A549 (cell line): ENCODE data around the gene GALNT5. TPM values are rescaled to one million over a fixed set of nuclear protein-coding genes. Genes with fewer than 3 reads are reported as not detected.

Experiments used
- ATAC-seq, 2 experiments: fragments of 200-7000 bp in 1 of 2; fragments of >200 bp in 1 of 2; cut with Nextera tagmentation in 1 of 2; cut with Tn5 transposase in 1 of 2; 3 replicates each; pipeline versions ENCODE4 v1.8.0 to v1.9.1; 2018 to 2020; ENCODE audit warnings: mild to moderate bottlenecking in 1 of 2, moderate library complexity in 1 of 2
- CTCF ChIA-PET: fragments of 300-600 bp; sonication (Branson Sonifier 250); formaldehyde crosslinking; extraction: SDS; loops from one replicate; lab custom pipeline; 2021; ENCODE audit warnings: antibody characterized with exemption, inconsistent platforms; lab: Yijun Ruan, JAX
- POLR2A ChIA-PET: fragments of 350-600 bp; formaldehyde crosslinking; extraction: SDS; loops from one replicate; lab custom pipeline; 2021; ENCODE audit warnings: antibody characterized with exemption, inconsistent platforms; lab: Yijun Ruan, JAX
- DNase-seq, 2 experiments: peaks; one replicate each; pipeline versions ENCODE4 v3.0.0 to v3.0.0-alpha.2; 2011 to 2016; ENCODE audit warnings: low read depth in 1 of 2, low spot score in 1 of 2
- FAIRE-seq: peaks from 2 replicates; lab custom pipeline; 2011; peaks lifted over from hg19 to GRCh38; lab: Jason Lieb, UNC
- H3K27ac ChIP-seq, 2 experiments: fragments of >200 bp; sonication (Bioruptor Twin); formaldehyde crosslinking; 3 replicates each; pipeline ENCODE4 v1.5.1; 2016 to 2017
- H3K4me1 ChIP-seq: fragments of >200 bp; sonication (Bioruptor Twin); formaldehyde crosslinking; 3 replicates; pipeline ENCODE4 v1.6.1; 2016
- H3K4me2 ChIP-seq: fragments of >200 bp; sonication (Bioruptor Twin); formaldehyde crosslinking; 3 replicates; pipeline ENCODE4 v1.6.1; 2016
- H3K4me3 ChIP-seq: fragments of >200 bp; sonication (Bioruptor Twin); formaldehyde crosslinking; 3 replicates; pipeline ENCODE4 v1.5.1; 2016
- H3K9me3 ChIP-seq: fragments of >200 bp; sonication (Bioruptor Twin); formaldehyde crosslinking; 3 replicates; pipeline ENCODE4 v1.6.1; 2016
- BCL3 ChIP-seq: fragments of >200 bp; sonication (Bioruptor Twin); formaldehyde crosslinking; IDR thresholded peaks from 3 replicates; pipeline ENCODE4 v1.6.1; 2016
- CBX2 ChIP-seq: fragments of 200-600 bp; sonication (generic); IDR thresholded peaks from 2 replicates; pipeline ENCODE4 v1.6.1; 2016; ENCODE audit warnings: low read depth, mild to moderate bottlenecking, borderline replicate concordance
- CBX8 ChIP-seq: fragments of 200-600 bp; sonication (generic); IDR thresholded peaks from 2 replicates; pipeline ENCODE4 v1.6.1; 2016
- CEBPB ChIP-seq, 2 experiments: fragments of >200 bp in 1 of 2; sonication (Bioruptor Twin) in 1 of 2; formaldehyde crosslinking in 1 of 2; IDR thresholded peaks; 2 replicates each; pipeline ENCODE4 v1.6.1; 2012 to 2016
- CHD2 ChIP-seq: fragments of 150-350 bp; IDR thresholded peaks from 2 replicates; pipeline ENCODE4 v1.6.1; 2014; ENCODE audit warnings: low read length; ENCODE audit not compliant: partially characterized antibody
- EHF ChIP-seq: fragments of 250-450 bp; sonication (Bioruptor Pico); IDR thresholded peaks from 2 replicates; pipeline ENCODE4 v1.5.0; 2020; ENCODE audit warnings: mild to moderate bottlenecking
- ELK1 ChIP-seq: fragments of 150-350 bp; IDR thresholded peaks from 2 replicates; pipeline ENCODE4 v1.6.1; 2014; ENCODE audit warnings: low read depth, mild to moderate bottlenecking, low read length
- FOSB ChIP-seq: fragments of 250-450 bp; sonication (Bioruptor Pico); IDR thresholded peaks from 2 replicates; pipeline ENCODE4 v1.5.0; 2020; ENCODE audit warnings: mild to moderate bottlenecking, moderate library complexity
- FOSL2 ChIP-seq, 2 experiments: fragments of 450-650 bp in 1 of 2; fragments of >200 bp in 1 of 2; sonication (Bioruptor Twin) in 1 of 2; formaldehyde crosslinking; IDR thresholded peaks; 2 replicates each; pipeline versions ENCODE4 v1.5.0 to v1.6.1; 2016 to 2020; ENCODE audit warnings: mild to moderate bottlenecking in 1 of 2, moderate library complexity in 1 of 2
- GATA3 ChIP-seq: IDR thresholded peaks from 2 replicates; pipeline ENCODE4 v1.6.1; 2012; ENCODE audit warnings: borderline replicate concordance
- HDAC2 ChIP-seq: fragments of 200-600 bp; sonication (generic); IDR thresholded peaks from 2 replicates; pipeline ENCODE4 v1.6.1; 2016
- HES2 ChIP-seq: fragments of >200 bp; sonication (Bioruptor Twin); formaldehyde crosslinking; IDR thresholded peaks from 2 replicates; pipeline ENCODE4 v1.6.1; 2016
- HEYL ChIP-seq: fragments of 250-450 bp; sonication (Bioruptor Pico); IDR thresholded peaks from 2 replicates; pipeline ENCODE4 v1.8.0; 2021; ENCODE audit warnings: mild to moderate bottlenecking, moderate library complexity
- HOXB5 ChIP-seq: fragments of 250-450 bp; sonication (Bioruptor Pico); IDR thresholded peaks from 2 replicates; pipeline ENCODE4 v1.5.0; 2020; ENCODE audit warnings: mild to moderate bottlenecking, moderate library complexity
- JUN ChIP-seq, 2 experiments: fragments of >200 bp; sonication (Bioruptor Twin); formaldehyde crosslinking; IDR thresholded peaks; 2 replicates in 1 of 2; 3 replicates in 1 of 2; pipeline ENCODE4 v1.6.1; 2016 to 2017
- JUNB ChIP-seq: fragments of >200 bp; sonication (Bioruptor Twin); formaldehyde crosslinking; IDR thresholded peaks from 2 replicates; pipeline ENCODE4 v1.6.1; 2016
- KDM5A ChIP-seq: fragments of 200-600 bp; sonication (generic); IDR thresholded peaks from 2 replicates; pipeline ENCODE4 v1.6.1; 2016; ENCODE audit warnings: antibody characterized with exemption, mild to moderate bottlenecking
- MAZ ChIP-seq: fragments of 150-350 bp; IDR thresholded peaks from 2 replicates; pipeline ENCODE4 v1.6.1; 2014; ENCODE audit warnings: antibody characterized with exemption, low read depth, low read length, borderline replicate concordance
- MYC ChIP-seq: IDR thresholded peaks from 2 replicates; pipeline ENCODE4 v1.6.1; 2012; ENCODE audit warnings: mild to moderate bottlenecking, inconsistent platforms, low read length, improper control_type of control experiment, borderline replicate concordance
- NFE2L2 ChIP-seq: fragments of 150-350 bp; conservative IDR thresholded peaks from 2 replicates; pipeline ENCODE4 v1.6.1; 2014; ENCODE audit warnings: low read length
- NR3C1 ChIP-seq: fragments of >200 bp; sonication (Bioruptor Twin); formaldehyde crosslinking; IDR thresholded peaks from 3 replicates; pipeline ENCODE4 v1.6.1; 2017
- PBX3 ChIP-seq: IDR thresholded peaks from 2 replicates; pipeline ENCODE4 v1.6.1; 2012
- PHF8 ChIP-seq: fragments of 200-600 bp; sonication (generic); IDR thresholded peaks from 2 replicates; pipeline ENCODE4 v1.6.1; 2016; ENCODE audit warnings: low read depth, mild to moderate bottlenecking, antibody characterized with exemption, moderate library complexity, borderline replicate concordance
- RAD21 ChIP-seq, 2 experiments: fragments of >200 bp in 1 of 2; sonication (Bioruptor Twin) in 1 of 2; formaldehyde crosslinking in 1 of 2; IDR thresholded peaks in 1 of 2; conservative IDR thresholded peaks in 1 of 2; 2 replicates in 1 of 2; 3 replicates in 1 of 2; pipeline ENCODE4 v1.6.1; 2012 to 2018; ENCODE audit warnings: inconsistent platforms in 1 of 2
- RFX5 ChIP-seq: fragments of 450-650 bp; IDR thresholded peaks from 2 replicates; pipeline ENCODE4 v1.7.1; 2014; ENCODE audit warnings: antibody characterized with exemption, mild to moderate bottlenecking, moderate library complexity
- SREBF2 ChIP-seq: fragments of 450-650 bp; IDR thresholded peaks from 2 replicates; pipeline ENCODE4 v1.6.1; 2014; ENCODE audit warnings: mild to moderate bottlenecking, moderate library complexity
- TP53 ChIP-seq: fragments of 250-450 bp; sonication (Bioruptor Pico); IDR thresholded peaks from 2 replicates; pipeline ENCODE4 v1.5.0; 2021; ENCODE audit warnings: mild to moderate bottlenecking, moderate library complexity
- USF2 ChIP-seq: fragments of 450-650 bp; IDR thresholded peaks from 2 replicates; pipeline ENCODE4 v1.6.1; 2014; ENCODE audit warnings: antibody characterized with exemption
- ZNF302 ChIP-seq: fragments of 250-450 bp; sonication (Bioruptor Pico); IDR thresholded peaks from 2 replicates; pipeline ENCODE4 v1.9.0; 2021; ENCODE audit warnings: inconsistent platforms, mild to moderate bottlenecking, moderate library complexity
- ZSCAN20 ChIP-seq: fragments of 250-450 bp; sonication (Bioruptor Pico); IDR thresholded peaks from 2 replicates; pipeline ENCODE4 v1.8.0; 2022; ENCODE audit warnings: mild to moderate bottlenecking, moderate library complexity
- WGBS: methylation state at CpG from one replicate; pipeline ENCODE4 v1.1.6; 2017; ENCODE audit errors: missing lambda C conversion rate; 5-methylcytosine and 5-hydroxymethylcytosine counted together
- polyA plus RNA-seq, 4 experiments: library from polyadenylated mRNA; depleted of rRNA in 3 of 4; stranded (reverse); fragments of >200 nt; fragmentation: RNase III in 1 of 4; extraction: RNeasy Plus Mini Kit Qiagen cat#74134 plus additional on column Dnase treatment in 1 of 4; gene quantifications; 2 replicates in 3 of 4; 3 replicates in 1 of 4; pipeline ENCODE4 v1.2.3, GENCODE V29; 2011 to 2017

Gene GALNT5
- polyA plus RNA-seq, 2 of the 4 experiments (the other 2 are of a cell fraction) = 2.9 to 3.0 TPM

- TF ChIP-seq JUNB (no peak), EHF (CRISPR knock-in tag) (no peak), PHF8 (no peak), CHD2 (no peak)
Observed at GRCh38 chr2:157315901-157316300, 58.4 kb downstream of the GALNT5 start (continued).

GRCh38 chr2:157318884-157319283, 61.4 kb downstream of the GALNT5 start:
- DNase-seq = no peak
- WGBS = 89% methylated on average over 2 of the region's 2 CpGs
- POLR2A ChIA-PET = no interaction called here
- no peak for FAIRE-seq
- Histone ChIP-seq H3K4me3 (no peak overlapping the region), H3K4me1 (no peaks in the 10 kb centered on the region), H3K9me3 (no peaks in the 10 kb centered on the region), H3K4me2 (no peak overlapping the region), H3K27ac (no peak overlapping the region)
- CTCF ChIA-PET = interaction anchor here (1.0 to 6.4 kb wide), 5 partner anchors 9 to 173 kb away, joined by 3 to 25 read pairs (median 3); no protein-coding TSS in a partner anchor
- ATAC-seq = no peak
- no peak for TF ChIP-seq SREBF2
- no peak for TF ChIP-seq USF2

GRCh38 chr2:157319795-157320194, 62.3 kb downstream of the GALNT5 start:
- no peak for ATAC-seq
- 56% methylated on average over 2 of the region's 2 CpGs for WGBS
- no peak for DNase-seq
- H3K4me1 ChIP-seq = no peaks in the 10 kb centered on the region
- H3K4me2 ChIP-seq = no peak overlapping the region
- FAIRE-seq = no peak
- H3K9me3 ChIP-seq = no peaks in the 10 kb centered on the region
- POLR2A ChIA-PET = no interaction called here
- no peak for TF ChIP-seq ZNF302 (CRISPR knock-in tag)
- no peak for TF ChIP-seq CBX2
- no peak for TF ChIP-seq CEBPB (IDR thresholded peaks at IDR 0.05)
- TF ChIP-seq FOSL2 (IDR thresholded peaks at IDR 0.05) = no peak
- TF ChIP-seq FOSL2 (CRISPR knock-in tag; IDR thresholded peaks at IDR 0.05) = no peak
- TF ChIP-seq RFX5 = no peak
- TF ChIP-seq RAD21 (conservative IDR thresholded peaks at IDR 0.05 in 1 of 2, IDR thresholded peaks at IDR 0.05 in 1 of 2) = no peak
- no peak for TF ChIP-seq CBX8
- no peak for TF ChIP-seq KDM5A
- no peak for TF ChIP-seq HEYL (CRISPR knock-in tag)
- no peak for TF ChIP-seq NFE2L2
- TF ChIP-seq HES2 = no peak
- no peak for TF ChIP-seq PHF8
- TF ChIP-seq BCL3 = no peak
- TF ChIP-seq MAZ = no peak
- no peak for TF ChIP-seq ZSCAN20 (CRISPR knock-in tag)
- TF ChIP-seq, all 56 proteins: peak for 0
- CTCF ChIA-PET = interaction anchor here (1.5 to 6.4 kb wide), 3 partner anchors 8 to 172 kb away, joined by 3 to 25 read pairs (median 6); no protein-coding TSS in a partner anchor
- H3K4me3 ChIP-seq = no peak overlapping the region
- H3K27ac ChIP-seq = no peak overlapping the region

- no peak for FAIRE-seq
- H3K4me2 ChIP-seq = no peak overlapping the region
- CTCF ChIA-PET = interaction anchor here (0.8 to 6.4 kb wide), 3 partner anchors 10 to 172 kb away, joined by 3 to 25 read pairs (median 3); no protein-coding TSS in a partner anchor
- no peak for TF ChIP-seq JUN (IDR thresholded peaks at IDR 0.05)
- no peak for TF ChIP-seq NFE2L2
- no peak for TF ChIP-seq ELK1
- no peak for TF ChIP-seq HDAC2
- TF ChIP-seq FOSB (CRISPR knock-in tag) = no peak
- TF ChIP-seq CBX8 = no peak
- no peak for TF ChIP-seq RAD21 (conservative IDR thresholded peaks at IDR 0.05 in 1 of 2, IDR thresholded peaks at IDR 0.05 in 1 of 2)
- TF ChIP-seq TP53 (CRISPR knock-in tag) = no peak
- TF ChIP-seq FOSL2 (IDR thresholded peaks at IDR 0.05) = no peak
- no peak for TF ChIP-seq FOSL2 (CRISPR knock-in tag; IDR thresholded peaks at IDR 0.05)
- TF ChIP-seq HOXB5 (CRISPR knock-in tag) = no peak
- no peak for TF ChIP-seq GATA3
- TF ChIP-seq NR3C1 = no peak
- no peak for TF ChIP-seq MYC
- no peak for TF ChIP-seq PBX3
- TF ChIP-seq, all 56 proteins: peak for 0
- POLR2A ChIA-PET = no interaction called here
- Histone ChIP-seq H3K4me3 (no peak overlapping the region), H3K4me1 (no peaks in the 10 kb centered on the region), H3K9me3 (no peaks in the 10 kb centered on the region), H3K27ac (no peak overlapping the region)
- DNase-seq = no peak
- no peak for ATAC-seq
Observed at GRCh38 chr2:157320409-157320808, 62.9 kb downstream of the GALNT5 start.
